Superior temporal gyrus (tissue), 1 donor: ENCODE measurements around the gene MPL.

ENCODE experiments used
- DNase-seq: peaks from one replicate; pipeline ENCODE4 v3.0.0-alpha.2; 2016; ENCODE audit errors: extremely low spot score

MPL gene

DNA sequence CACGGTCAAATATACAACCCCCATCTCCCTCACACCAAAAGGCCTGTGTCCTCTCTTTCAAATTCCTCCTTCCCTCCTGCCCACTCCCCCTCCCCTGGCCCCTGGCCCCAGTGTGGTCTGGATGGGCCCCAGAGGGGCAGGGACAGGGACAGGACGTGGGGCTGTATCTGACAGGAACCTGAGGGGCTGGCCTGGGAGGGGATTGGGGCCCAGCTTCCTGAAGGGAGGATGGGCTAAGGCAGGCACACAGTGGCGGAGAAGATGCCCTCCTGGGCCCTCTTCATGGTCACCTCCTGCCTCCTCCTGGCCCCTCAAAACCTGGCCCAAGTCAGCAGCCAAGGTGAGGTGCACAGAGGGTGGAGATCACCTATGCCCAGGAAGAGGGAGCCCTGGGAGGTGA lies at the start of gene MPL:
TSS of gene MPL (plus strand) at position 231 of the 400 bp plus-strand sequence. CDS start at position 262, 31 bp downstream.
- no peak for DNase-seq

GRCh38 chr1:43288058-43288784 lies 49.4 kb upstream of the MPL start:
- DNase-seq = peak; percentile 40

- DNase-seq = no peak
Observed at GRCh38 chr1:43288785-43289706, 48.6 kb upstream of the MPL start.

DNA sequence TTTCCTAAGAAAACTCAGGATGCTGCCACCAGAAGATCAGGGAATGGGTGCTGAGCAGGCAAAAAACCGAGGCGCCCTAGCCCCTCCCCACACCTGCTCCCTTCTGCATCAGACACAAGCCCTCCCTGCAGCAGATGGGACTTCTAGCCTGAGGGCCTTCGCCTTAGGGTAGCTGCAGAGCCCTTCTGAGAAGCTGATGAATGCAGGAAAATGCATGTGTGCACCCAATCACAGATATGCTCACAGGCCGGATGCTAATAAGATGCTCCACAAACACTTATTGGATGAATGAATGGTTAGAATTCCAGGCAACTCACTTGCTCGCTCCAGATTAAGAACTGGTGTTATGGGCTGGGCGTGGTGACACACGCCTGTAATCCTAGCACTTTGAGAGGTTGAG lies 45.4 kb upstream of the MPL start:
- DNase-seq = peak; percentile 27

DNA sequence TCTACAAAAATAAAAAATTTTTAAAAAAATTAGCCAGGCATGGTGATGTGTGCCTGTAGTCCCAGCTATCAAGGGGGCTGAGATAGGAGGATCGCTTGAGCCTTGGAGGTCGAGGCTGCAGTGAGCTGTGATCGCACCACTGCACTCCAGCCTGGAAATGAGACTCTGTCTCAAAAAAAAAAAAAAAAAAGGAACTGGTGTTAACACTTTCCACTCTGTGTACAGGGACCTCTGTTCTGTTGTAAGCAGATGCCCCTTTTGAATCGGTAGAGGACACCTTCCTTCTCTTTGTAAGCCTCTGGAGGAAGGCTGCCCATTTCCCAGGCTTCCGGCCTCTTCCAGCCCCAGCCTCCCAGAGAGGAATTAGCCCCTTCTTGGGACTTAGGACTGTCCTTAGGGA lies 44.9 kb upstream of the MPL start:
- no peak for DNase-seq

GRCh38 chr1:43293176-43293575 lies 44.4 kb upstream of the MPL start:
- no peak for DNase-seq

DNA sequence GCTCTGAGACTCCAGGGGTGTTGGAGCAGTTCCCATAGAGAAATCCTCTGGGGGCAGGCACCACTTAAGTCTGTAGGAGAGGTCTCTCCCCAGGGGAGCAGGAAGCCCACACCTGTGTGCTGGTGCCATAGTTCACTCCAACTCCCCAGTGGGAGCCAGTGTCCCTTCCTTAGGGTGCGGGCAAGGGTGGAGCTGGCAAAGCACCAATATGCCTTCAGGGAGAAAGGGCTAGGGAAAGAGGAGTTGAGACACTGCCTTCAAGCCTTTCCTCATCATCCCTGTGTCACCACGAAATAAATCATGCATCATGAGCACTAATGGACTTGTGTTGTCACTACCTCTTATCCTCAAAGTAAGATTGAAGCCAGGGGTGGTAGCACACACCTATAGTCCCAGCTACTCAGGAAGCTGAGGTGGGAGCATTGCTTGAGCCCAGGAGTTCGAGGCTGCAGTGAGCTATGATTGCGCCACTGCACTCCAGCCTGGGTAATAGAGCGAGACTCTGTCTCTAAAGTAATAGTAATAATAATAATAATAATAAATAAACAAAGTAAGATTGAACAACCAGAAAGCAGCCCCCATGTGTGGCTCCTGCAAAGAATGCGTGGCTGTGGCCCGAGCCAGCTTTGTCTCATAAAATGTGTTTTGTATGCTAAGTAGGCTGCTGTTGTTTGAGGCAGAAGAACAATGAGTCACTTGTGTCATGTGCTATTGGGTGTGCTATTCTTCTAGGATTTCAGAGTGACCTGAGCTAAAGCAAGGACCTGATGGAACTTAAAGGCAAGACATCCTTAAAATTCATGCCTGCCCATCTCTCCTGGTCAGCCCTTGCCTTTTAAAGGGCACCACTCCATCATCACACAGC lies 43.5 kb upstream of the MPL start:
- DNase-seq = peak; percentile 95

DNA sequence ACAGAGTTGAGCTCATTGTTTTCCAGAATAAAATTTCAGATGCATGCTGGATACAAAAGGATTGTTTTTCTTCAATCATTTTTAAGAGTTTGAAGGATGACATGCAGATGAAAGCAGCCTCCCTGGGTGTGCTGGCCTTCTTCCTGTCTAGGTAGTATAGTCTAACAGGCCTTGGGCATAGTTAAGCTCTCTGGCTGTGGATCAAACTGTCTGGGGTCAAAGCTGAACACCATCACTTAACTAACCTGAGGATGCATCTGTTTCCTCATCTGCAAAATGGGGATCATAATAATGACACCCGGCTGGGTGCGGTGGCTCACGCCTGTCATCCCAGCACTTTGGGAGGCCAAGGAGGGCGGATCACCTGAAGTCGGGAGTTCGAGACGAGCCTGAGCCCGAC lies 42.9 kb upstream of the MPL start:
- no peak for DNase-seq

GRCh38 chr1:43296207-43296606 lies 41.4 kb upstream of the MPL start:
- no peak for DNase-seq

GRCh38 chr1:43298055-43298454 lies 39.6 kb upstream of the MPL start:
- DNase-seq = no peak

DNA sequence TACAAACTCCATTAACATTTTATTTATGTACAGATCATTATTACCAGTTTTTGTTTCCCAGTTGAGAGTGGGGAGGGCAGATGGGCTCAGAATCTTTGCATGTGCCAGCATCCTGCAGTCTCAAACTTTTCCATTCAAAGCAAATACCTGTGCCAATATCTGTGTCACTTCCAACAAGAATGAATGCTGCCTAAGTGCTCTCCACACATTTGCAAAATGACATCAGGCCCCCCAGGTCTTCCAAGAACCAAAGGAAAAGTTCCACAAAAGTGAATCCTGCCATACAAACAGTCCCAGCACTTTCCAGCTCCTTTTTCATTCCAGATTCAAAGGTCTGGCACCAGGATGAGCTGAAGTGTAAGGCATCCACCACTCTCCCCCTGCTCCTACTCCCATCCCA lies 38.5 kb upstream of the MPL start:
- DNase-seq = no peak

DNA sequence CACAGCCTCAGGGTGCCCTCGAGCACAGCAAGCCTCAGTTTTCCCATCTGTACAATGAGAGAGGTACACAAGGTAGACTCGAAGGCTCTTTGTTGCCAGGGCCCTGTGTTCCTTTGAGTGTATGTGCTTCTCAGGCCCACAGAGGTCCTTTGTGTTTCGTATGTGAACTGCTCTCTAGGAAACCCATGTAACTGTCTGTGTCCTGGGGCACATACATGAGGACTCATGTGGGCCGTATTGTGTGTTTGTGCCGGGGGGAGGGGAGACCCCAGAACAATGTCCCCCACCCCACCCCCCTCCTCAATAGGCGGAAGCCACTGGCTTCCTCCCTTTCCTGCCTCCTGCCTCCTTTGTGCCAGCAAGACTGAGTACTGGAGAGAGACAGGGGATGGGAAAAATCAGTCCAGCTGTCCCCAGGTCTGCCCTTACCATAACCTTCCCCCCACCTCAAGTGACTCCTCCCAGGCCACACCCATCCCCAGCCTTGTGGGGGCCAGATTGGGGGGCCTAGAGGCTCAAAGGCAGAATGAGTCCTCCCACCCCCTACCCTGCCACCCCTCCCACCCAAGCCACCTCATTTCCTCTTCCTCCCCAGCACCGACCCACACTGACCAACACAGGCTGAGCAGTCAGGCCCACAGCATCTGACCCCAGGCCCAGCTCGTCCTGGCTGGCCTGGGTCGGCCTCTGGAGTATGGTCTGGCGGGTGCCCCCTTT lies 37.1 kb upstream of the MPL start, which contains the start of gene TIE1:
TSS of gene TIE1 (plus strand) at position 605 of the 717 bp plus-strand sequence. CDS start at position 695, 90 bp downstream.
- DNase-seq = no peak

DNA sequence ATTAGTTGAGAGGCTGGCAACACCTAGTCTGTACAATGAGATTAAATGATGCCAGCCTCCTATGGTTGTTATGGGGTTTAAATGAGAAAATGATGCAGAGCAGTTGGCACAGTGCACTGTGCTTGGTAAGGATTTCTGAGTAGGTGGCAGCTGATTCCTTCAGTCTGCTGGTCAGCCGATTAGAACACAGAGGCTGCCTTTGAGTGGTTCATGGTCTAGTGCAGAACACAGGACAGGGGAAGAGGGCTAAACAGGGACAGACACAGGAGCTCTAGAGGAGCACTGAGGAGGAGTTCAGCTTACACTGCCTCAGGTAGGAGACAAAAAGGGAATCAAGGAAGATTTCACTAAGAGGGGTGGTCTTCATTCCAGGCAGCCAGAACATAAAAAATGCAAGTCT lies 35.4 kb upstream of the MPL start:
- no peak for DNase-seq

GRCh38 chr1:43302721-43303470 lies 34.7 kb upstream of the MPL start:
- DNase-seq = no peak

DNA sequence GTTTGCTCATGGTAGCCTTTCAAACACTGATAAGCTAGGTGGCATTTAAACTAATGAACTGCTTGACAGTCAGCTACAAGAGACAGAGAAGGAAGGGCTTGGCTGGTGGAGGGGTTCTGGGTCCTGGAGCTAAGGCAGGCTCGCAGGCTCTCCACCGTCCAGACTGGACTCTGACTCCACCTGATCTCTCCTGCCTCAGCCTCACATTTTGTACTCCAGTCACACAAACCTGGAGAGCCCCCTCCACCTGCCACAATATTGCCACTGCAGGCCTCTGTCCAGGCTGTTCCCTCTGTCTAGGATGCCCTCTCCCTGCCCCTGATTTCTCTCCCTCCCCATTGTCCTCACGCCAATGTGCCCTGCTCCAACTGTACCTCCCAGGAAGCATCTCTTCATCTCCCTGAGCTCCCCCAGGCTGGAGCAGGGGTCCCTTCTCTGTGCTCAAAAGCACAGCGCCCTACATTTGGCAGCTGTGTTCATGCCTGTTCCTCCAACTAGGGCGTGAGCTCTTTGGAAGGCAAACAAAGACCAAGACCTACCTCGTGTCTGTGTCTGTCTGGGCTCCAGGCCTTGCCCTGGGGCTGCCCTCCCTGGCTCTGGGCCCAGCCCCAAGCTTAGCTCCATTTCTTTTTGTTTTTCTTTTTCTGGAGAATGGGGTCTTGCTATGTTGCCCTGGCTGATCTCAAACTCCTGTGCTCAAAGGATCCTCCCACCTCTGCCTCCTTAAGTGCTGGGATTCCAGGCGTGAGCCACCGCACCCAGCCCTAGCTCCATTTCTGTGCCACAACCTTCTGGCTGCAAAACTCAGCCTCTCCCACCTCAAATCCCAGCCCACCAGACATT lies 33.9 kb upstream of the MPL start:
- no peak for DNase-seq

- DNase-seq = no peak
Observed at GRCh38 chr1:43304314-43304681, 33.3 kb upstream of the MPL start.

GRCh38 chr1:43304771-43305300 lies 32.8 kb upstream of the MPL start:
- no peak for DNase-seq

- no peak for DNase-seq
Observed at GRCh38 chr1:43305461-43305860, 32.2 kb upstream of the MPL start.

DNA sequence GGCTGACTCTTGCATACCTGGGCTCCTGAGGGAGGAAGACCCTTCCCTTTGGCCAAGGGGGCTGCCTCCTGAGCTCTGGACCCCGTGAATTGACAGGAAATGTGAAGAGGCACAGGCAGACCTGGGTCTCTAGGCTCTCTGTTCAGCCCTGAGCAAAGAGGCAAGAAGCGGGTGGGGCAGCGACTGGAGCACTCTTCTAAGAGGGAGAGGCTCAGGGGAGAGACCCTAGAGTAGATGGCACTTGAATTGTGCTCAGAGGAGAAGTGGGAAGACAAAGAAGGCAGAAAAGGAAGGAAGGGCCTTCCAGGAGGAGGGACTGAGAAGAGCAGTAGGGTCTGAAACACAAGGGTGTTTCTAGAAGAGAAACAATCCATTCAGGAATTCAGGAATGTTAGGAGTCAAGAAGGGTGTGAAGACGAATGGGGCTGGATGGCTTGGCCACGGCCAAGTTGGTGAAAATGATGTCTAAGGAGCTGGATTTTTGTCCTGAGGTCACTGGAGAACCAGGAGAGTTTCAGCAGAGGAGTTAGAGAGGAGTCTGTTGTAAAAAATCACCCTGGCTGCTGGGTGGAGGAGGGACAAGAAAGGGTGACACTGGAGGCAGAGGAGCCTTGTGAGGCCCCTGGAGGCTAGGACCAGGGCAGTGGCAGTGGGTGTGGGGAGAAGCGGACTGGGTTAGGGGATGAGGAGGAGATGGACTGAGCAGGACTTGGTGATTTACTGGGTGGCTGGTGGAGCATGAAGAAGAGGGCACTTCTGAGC lies 31.5 kb upstream of the MPL start:
- no peak for DNase-seq
